ENCODE results near the gene NKX6-2.

- TF ChIP-seq CTCF (IDR thresholded peaks at IDR 0.05) (no peak), EZH2 (IDR thresholded peaks at IDR 0.05) (no peak), EZH2phosphoT487 (IDR thresholded peaks at IDR 0.05) (no peak)
These were observed 23.5 kb upstream of the NKX6-2 start for GRCh38 chr10:132809232-132810140.

Data from neural progenitor cell (in vitro differentiated cells).